8988T (cell line): ENCODE measurements around the gene GRIK3.

Experiments used
- DNase-seq: peaks from one replicate; pipeline ENCODE4 v3.0.0; 2011

GRIK3 gene

DNA sequence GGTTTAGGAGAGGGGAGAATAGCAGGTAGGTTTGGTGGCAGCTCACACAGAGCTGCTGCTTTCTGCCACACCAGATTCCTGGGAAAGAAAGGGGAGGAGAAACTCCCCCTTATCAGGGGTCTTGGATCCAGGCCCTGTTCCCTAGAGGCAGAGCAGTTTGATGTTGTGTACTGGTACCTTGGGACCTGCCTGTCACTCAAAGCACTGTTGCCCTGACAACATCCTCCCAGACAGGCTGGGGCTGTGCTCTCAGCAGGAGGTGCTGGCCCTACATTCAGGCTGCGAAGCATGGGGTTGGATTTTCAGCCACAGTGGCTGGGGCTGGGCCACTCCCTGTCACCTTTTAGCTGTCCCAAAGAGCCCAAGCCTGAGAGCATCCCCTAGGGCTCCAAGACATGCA is 188.0 kb downstream of the GRIK3 start:
- DNase-seq: no peak

DNA sequence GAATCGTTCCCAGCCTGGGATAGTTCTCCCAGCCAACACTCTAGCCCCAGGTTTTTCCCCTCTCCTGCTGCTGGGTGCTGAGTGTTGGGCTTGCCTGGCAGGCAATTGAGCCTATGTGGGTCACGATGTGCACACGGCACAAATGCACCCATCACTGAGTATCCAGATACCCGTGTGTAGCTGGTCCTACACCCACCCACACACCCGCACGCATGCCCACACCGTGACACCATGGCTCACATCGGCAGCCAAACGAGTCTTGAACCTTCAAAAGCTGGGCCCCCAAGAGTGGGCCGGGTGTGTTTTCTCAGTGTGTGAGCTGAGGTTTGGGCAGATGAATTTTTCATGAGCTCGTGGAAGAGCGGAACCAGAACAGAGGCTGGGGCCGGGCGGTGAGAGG is 188.5 kb downstream of the GRIK3 start:
- no peak for DNase-seq

GRCh38 chr1:36844917-36845316 is 189.4 kb downstream of the GRIK3 start:
- no peak for DNase-seq

DNA sequence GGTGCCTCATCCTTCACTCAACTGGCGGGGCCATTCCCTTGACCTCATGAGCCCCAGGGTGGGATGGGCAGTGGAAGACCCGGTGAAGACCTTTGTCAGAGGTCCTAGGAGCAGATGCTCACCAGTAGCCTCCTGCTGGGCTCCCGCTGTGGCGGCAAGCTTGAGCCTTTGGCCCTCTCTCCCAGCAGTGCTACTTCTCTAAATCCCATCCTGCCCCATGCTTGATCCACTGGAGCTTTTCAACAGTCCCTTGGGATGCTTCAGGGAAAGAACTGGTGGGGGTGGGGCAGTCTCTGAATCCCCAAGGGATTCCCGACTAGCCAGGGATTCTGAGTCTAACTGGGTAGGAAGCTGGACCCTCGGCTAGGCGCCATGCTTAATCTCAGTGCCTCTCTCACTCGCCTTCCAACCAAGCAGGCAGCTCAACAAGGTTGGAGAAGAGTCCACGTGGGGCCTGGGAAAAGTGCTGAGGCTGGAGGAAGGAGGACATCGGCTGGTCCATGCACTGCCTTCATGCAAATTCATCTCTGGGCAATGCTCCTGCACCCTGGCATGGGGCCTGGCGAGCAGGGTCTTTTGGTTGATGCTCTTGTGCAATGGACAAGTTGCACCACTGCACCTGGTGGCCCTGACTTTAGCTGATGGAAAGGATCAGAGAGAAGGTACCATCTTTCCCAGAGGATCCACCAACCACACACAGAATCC is 190.3 kb downstream of the GRIK3 start:
- DNase-seq: no peak

DNA sequence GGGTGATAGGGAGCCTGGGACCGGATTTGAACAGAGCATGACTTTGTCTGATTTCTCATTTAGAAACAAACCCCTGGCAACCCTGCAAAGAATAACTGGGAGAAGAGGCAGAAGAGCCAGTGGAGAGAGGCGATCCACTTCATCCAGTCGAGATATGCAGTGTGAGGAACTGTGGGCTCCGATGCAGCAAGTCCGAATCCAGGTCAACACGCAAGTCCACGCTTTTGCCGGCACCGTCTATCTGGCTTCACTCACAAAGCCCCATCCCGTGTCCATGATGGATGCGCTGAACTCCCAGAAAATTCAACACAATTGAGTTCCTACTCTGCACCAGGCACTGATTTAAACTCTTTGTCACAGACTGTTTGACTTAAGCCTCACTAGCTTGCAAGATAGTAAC is 191.3 kb downstream of the GRIK3 start:
- DNase-seq: no peak

- DNase-seq: no peak
Measured at GRCh38 chr1:36842448-36842847, 191.9 kb downstream of the GRIK3 start.

GRCh38 chr1:36839485-36839884 is 194.8 kb downstream of the GRIK3 start:
- no peak for DNase-seq

DNA sequence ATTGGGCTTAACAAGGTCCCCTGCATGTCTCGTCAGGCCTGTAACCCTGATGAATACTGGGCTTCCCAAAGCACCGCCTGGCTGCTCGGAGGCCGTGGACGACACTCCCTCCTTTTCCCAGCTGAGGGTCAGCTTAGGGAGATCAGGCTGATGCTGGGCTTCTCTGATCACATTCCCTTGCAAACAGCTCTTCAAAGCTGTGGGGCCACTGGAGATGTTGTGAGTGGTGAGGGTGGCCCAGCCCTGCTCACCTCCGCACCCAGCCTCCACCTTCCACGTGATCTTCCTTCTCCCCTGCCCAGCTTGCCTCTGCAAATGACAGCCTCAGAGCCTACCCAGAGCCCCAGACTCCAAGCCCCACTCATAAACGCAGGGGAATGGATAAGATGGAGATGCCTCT is 195.4 kb downstream of the GRIK3 start:
- DNase-seq: no peak

DNA sequence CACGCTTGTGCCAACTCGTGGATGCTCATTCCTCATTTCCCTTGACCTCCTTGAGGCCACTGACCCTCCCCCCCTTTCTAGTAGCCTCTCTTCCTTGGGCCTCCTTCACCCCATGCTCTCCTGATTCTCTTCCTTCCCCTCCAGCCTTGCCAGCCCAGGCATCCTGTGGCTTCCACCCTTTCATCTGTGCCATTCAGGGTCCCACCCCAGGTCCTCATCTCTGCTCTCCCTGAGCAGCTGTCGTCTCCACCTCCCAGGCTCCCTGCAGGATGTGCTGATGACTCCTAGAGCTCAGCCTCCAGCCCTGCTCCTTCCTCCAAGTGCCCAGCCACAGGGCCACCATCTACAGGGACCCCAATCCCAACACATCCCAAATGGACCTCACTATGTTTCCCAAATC is 197.4 kb downstream of the GRIK3 start:
- DNase-seq: no peak

GRCh38 chr1:36836196-36836883 is 198.0 kb downstream of the GRIK3 start:
- DNase-seq: no peak

- DNase-seq: no peak
Measured at GRCh38 chr1:36835696-36836095, 198.6 kb downstream of the GRIK3 start.

- DNase-seq: no peak
Measured at GRCh38 chr1:36835017-36835695, 199.2 kb downstream of the GRIK3 start.

GRCh38 chr1:36834586-36834985 is 199.7 kb downstream of the GRIK3 start:
- no peak for DNase-seq

DNA sequence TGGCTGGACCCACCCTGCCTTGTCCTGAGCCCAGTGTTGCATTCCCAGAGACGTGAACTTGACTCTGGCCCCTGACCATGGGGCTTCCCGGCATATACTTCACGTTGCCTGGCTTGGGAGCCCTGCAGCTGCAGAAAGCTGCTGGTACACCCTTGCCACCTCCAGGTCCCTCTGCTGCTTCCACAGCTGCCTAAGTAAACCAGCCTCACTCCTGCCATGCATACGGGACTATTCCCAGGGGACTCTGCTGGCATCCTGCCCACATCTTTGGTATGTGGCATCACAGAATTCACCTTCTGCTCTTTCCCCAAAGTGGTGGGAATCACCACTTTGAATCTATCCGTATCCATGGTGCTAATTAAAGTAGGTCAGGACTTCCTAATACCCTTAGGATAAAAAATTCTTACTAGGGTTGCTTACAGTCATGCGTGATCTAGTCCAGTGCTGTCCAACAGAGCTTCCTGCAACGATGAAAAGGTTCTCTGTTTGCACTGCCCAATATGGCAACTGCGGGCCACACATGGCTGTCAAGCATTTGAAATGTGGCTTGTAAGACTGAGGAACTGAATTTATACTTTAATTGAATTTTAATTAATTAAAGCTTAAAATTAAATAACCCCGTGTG is 203.0 kb downstream of the GRIK3 start:
- no peak for DNase-seq

GRCh38 chr1:36829961-36830360 is 204.4 kb downstream of the GRIK3 start:
- no peak for DNase-seq

DNA sequence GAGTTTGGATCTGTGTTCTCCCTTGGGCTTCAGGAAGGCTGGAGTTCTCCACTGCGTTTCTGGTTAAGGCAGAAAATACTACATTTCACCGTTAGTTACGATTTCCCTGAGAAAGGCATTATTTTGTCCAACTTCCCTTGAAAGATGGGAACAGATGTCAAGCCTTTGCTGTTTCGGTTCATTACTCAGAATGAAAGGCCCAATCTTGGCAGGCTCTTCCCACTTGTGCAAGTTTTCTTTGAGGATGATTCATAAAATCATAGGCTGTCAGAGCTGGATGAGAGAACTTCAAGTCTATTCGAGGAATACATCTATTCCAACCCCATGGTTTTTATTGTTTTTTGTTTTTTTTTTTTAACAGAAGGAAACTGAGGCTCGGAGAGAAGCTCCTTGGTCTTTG is 205.2 kb downstream of the GRIK3 start:
- DNase-seq: no peak

DNA sequence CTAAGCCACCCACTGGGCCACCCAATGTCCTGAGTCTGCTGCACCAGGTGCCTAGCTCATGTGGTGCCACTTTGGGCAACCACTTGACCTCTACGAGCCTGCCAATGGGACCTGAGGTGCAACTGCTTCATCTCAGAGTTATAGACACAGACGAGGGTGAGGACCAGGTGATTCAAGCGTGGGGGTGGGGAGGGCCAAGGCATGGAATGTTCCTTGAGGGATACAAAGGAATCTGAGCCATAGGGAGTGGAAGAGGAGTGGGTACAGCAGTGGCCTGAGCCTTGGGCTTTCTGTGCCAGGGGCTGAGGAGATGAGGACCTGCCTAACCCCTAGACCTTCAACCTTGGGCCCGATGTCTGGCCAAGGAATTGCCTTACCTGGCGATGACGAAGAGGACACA is 209.1 kb downstream of the GRIK3 start:
- no peak for DNase-seq

GRCh38 chr1:36824390-36824861 is 209.9 kb downstream of the GRIK3 start:
- DNase-seq: no peak

GRCh38 chr1:36822648-36823047 is 211.7 kb downstream of the GRIK3 start:
- no peak for DNase-seq

- DNase-seq: no peak
Measured at GRCh38 chr1:36821386-36821785, 212.9 kb downstream of the GRIK3 start.

DNA sequence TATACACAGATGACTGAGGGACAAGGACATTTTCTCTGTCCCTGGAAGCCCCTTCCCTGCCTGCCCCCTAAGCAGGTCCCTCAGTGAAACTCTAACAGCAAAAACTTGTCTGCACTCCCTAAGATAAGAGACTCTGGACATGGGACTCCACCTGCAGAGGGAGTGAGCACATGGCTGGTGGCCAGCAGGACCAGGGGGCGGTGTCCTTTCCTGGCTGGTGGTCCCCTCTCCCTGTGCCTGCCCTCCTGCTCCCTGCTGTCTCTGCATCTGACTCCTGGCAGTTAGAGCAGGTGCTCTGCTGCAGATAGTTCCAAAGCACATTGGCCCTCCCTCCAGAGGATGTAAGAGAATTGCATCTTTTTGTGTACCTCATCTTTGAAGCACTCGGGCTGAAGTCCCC is 215.5 kb downstream of the GRIK3 start:
- DNase-seq: no peak

DNA sequence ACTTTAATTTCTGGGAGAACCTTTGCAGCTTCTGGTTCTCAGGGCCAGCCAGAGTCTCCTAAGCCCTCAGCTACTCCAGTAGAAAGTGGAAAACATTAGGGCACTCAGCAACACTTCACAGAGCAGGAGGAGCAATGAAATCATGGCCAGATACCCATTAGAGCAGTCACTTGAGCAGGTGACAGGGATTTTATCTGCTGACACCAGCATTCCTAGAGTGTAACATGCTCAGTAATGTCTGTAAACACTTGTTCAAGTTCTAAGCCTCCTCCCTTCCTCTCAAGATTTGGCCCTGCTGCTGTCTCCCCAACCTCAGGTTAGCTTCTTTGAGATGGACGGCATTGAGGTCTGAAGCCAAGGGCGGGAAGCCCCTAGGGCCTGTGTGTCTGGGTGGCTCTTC is 218.0 kb downstream of the GRIK3 start:
- DNase-seq: no peak

DNA sequence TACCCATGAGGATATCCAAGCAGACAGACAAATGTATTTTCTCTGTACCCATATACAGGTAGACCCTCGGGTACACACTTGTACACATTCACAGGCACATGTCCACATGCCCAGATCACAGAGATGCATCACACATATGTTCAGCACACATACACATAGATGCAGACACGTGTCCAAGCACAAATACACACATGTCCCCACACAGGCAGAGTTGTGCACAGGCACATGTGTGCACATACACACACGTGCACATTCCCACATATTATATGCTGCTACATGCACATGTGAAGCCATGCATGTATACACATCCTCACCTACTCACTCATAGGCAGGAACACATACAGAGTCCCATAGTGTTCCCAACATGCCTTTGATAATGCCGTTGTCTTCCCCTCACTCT is 219.5 kb downstream of the GRIK3 start:
- DNase-seq: no peak

GRCh38 chr1:36814083-36814482 is 220.2 kb downstream of the GRIK3 start:
- no peak for DNase-seq
